ENCODE measurements around the gene RTTN.
"Not testable (repeated sequence)": the region's sequence is repeated elsewhere in the genome, so short reads cannot be mapped to it uniquely, and the experiment has no call there.

The RTTN gene

GRCh38 chr18:70121842-70122241 is 83.6 kb downstream of the RTTN start:
- no peak overlapping the region for H3K27ac Mint-ChIP-seq
- no peaks in the 10 kb centered on the region for H3K9me3 Mint-ChIP-seq
- no peak for DNase-seq (ENCODE audit: low spot score)
- peaks cover 24% of the 10 kb centered on the region for H3K36me3 Mint-ChIP-seq (ENCODE audit: low read depth)
- H3K27me3 Mint-ChIP-seq (ENCODE audit: low read depth): no peaks in the 10 kb centered on the region
- H3K4me1 Mint-ChIP-seq (ENCODE audit: low read depth): no peaks in the 10 kb centered on the region
- no peak overlapping the region for H3K4me3 Mint-ChIP-seq

GRCh38 chr18:70116949-70117348 is 88.5 kb downstream of the RTTN start:
- H3K4me3 Mint-ChIP-seq: no peak overlapping the region
- DNase-seq (ENCODE audit: low spot score): no peak
- no peaks in the 10 kb centered on the region for H3K4me1 Mint-ChIP-seq (ENCODE audit: low read depth)
- H3K36me3 Mint-ChIP-seq (ENCODE audit: low read depth): peaks cover 32% of the 10 kb centered on the region
- no peak overlapping the region for H3K27ac Mint-ChIP-seq
- no peaks in the 10 kb centered on the region for H3K9me3 Mint-ChIP-seq
- no peaks in the 10 kb centered on the region for H3K27me3 Mint-ChIP-seq (ENCODE audit: low read depth)

- H3K36me3 Mint-ChIP-seq (ENCODE audit: low read depth): peaks cover 25% of the 10 kb centered on the region
- H3K4me3 Mint-ChIP-seq: no peak overlapping the region
- no peaks in the 10 kb centered on the region for H3K9me3 Mint-ChIP-seq
- no peak for DNase-seq (ENCODE audit: low spot score)
- H3K27me3 Mint-ChIP-seq (ENCODE audit: low read depth): no peaks in the 10 kb centered on the region
- no peaks in the 10 kb centered on the region for H3K4me1 Mint-ChIP-seq (ENCODE audit: low read depth)
- no peak overlapping the region for H3K27ac Mint-ChIP-seq
Measured at GRCh38 chr18:70113511-70113910, 92.0 kb downstream of the RTTN start.

GRCh38 chr18:70110678-70111077 is 94.8 kb downstream of the RTTN start:
- H3K36me3 Mint-ChIP-seq (ENCODE audit: low read depth): peaks cover 24% of the 10 kb centered on the region
- H3K27ac Mint-ChIP-seq: no peak overlapping the region
- DNase-seq (ENCODE audit: low spot score): no peak
- H3K4me1 Mint-ChIP-seq (ENCODE audit: low read depth): no peaks in the 10 kb centered on the region
- no peaks in the 10 kb centered on the region for H3K9me3 Mint-ChIP-seq
- H3K27me3 Mint-ChIP-seq (ENCODE audit: low read depth): no peaks in the 10 kb centered on the region
- H3K4me3 Mint-ChIP-seq: no peak overlapping the region

- Mint-ChIP-seq H3K4me1 (ENCODE audit: low read depth) (no peaks in the 10 kb centered on the region), H3K9me3 (peaks cover 10% of the 10 kb centered on the region), H3K27ac (no peak overlapping the region), H3K27me3 (ENCODE audit: low read depth) (no peaks in the 10 kb centered on the region), H3K4me3 (no peak overlapping the region), H3K36me3 (ENCODE audit: low read depth) (peaks cover 43% of the 10 kb centered on the region)
- DNase-seq (ENCODE audit: low spot score): no peak
Measured at GRCh38 chr18:70107091-70107490, 98.4 kb downstream of the RTTN start.

GRCh38 chr18:70102854-70103253 is 102.6 kb downstream of the RTTN start:
- not testable (repeated sequence) for DNase-seq (ENCODE audit: low spot score); H3K27me3 Mint-ChIP-seq (ENCODE audit: low read depth); H3K4me3 Mint-ChIP-seq; H3K27ac Mint-ChIP-seq; H3K4me1 Mint-ChIP-seq (ENCODE audit: low read depth)
- peaks cover 42% of the 10 kb centered on the region for H3K36me3 Mint-ChIP-seq (ENCODE audit: low read depth)
- H3K9me3 Mint-ChIP-seq: peaks cover 35% of the 10 kb centered on the region

- H3K27ac Mint-ChIP-seq: no peak overlapping the region
- H3K36me3 Mint-ChIP-seq (ENCODE audit: low read depth): peaks cover 10% of the 10 kb centered on the region
- H3K4me3 Mint-ChIP-seq: no peak overlapping the region
Measured at GRCh38 chr18:70089858-70090257, 115.6 kb downstream of the RTTN start.

GRCh38 chr18:70086085-70086484 is 119.4 kb downstream of the RTTN start:
- no peak for DNase-seq (ENCODE audit: low spot score)
- Mint-ChIP-seq H3K4me3 (no peak overlapping the region), H3K27me3 (ENCODE audit: low read depth) (no peaks in the 10 kb centered on the region), H3K27ac (no peak overlapping the region), H3K4me1 (ENCODE audit: low read depth) (peaks cover 3% of the 10 kb centered on the region), H3K9me3 (no peaks in the 10 kb centered on the region), H3K36me3 (ENCODE audit: low read depth) (peaks cover 9% of the 10 kb centered on the region)

More at GRCh38 chr18:70089858-70090257, 115.6 kb downstream of the RTTN start:
- DNase-seq (ENCODE audit: low spot score): no peak
- peaks cover 3% of the 10 kb centered on the region for H3K4me1 Mint-ChIP-seq (ENCODE audit: low read depth)
- no peaks in the 10 kb centered on the region for H3K9me3 Mint-ChIP-seq
- H3K27me3 Mint-ChIP-seq (ENCODE audit: low read depth): no peaks in the 10 kb centered on the region

GRCh38 chr18:70085641-70086040 is 119.8 kb downstream of the RTTN start:
- Mint-ChIP-seq H3K9me3 (no peaks in the 10 kb centered on the region), H3K27ac (no peak overlapping the region), H3K4me1 (ENCODE audit: low read depth) (no peaks in the 10 kb centered on the region), H3K27me3 (ENCODE audit: low read depth) (no peaks in the 10 kb centered on the region), H3K36me3 (ENCODE audit: low read depth) (peaks cover 8% of the 10 kb centered on the region), H3K4me3 (no peak overlapping the region)
- no peak for DNase-seq (ENCODE audit: low spot score)

- Mint-ChIP-seq H3K36me3 (ENCODE audit: low read depth) (peaks cover 8% of the 10 kb centered on the region), H3K9me3 (no peaks in the 10 kb centered on the region), H3K27me3 (ENCODE audit: low read depth) (no peaks in the 10 kb centered on the region), H3K4me3 (no peak overlapping the region), H3K27ac (no peak overlapping the region), H3K4me1 (ENCODE audit: low read depth) (peaks cover 5% of the 10 kb centered on the region)
- no peak for DNase-seq (ENCODE audit: low spot score)
Measured at GRCh38 chr18:70082430-70082829, 123.1 kb downstream of the RTTN start.

- H3K9me3 Mint-ChIP-seq: no peaks in the 10 kb centered on the region
- no peak overlapping the region for H3K27ac Mint-ChIP-seq
Measured at GRCh38 chr18:70078106-70078505, 127.4 kb downstream of the RTTN start.

GRCh38 chr18:70075906-70076305 is 129.6 kb downstream of the RTTN start:
- Mint-ChIP-seq H3K36me3 (ENCODE audit: low read depth) (peaks cover 8% of the 10 kb centered on the region), H3K27ac (no peak overlapping the region), H3K4me1 (ENCODE audit: low read depth) (peaks cover 5% of the 10 kb centered on the region), H3K27me3 (ENCODE audit: low read depth) (no peaks in the 10 kb centered on the region), H3K9me3 (no peaks in the 10 kb centered on the region), H3K4me3 (no peak overlapping the region)
- DNase-seq (ENCODE audit: low spot score): no peak

More at GRCh38 chr18:70078106-70078505, 127.4 kb downstream of the RTTN start:
- H3K36me3 Mint-ChIP-seq (ENCODE audit: low read depth): peaks cover 13% of the 10 kb centered on the region
- H3K27me3 Mint-ChIP-seq (ENCODE audit: low read depth): no peaks in the 10 kb centered on the region
- peaks cover 5% of the 10 kb centered on the region for H3K4me1 Mint-ChIP-seq (ENCODE audit: low read depth)
- no peak for DNase-seq (ENCODE audit: low spot score)
- no peak overlapping the region for H3K4me3 Mint-ChIP-seq

- no peak overlapping the region for H3K27ac Mint-ChIP-seq
Measured at GRCh38 chr18:70074116-70074515, 131.4 kb downstream of the RTTN start.

GRCh38 chr18:70073432-70073831 is 132.1 kb downstream of the RTTN start:
- Mint-ChIP-seq H3K27me3 (ENCODE audit: low read depth) (no peaks in the 10 kb centered on the region), H3K36me3 (ENCODE audit: low read depth) (peaks cover 6% of the 10 kb centered on the region), H3K27ac (no peak overlapping the region), H3K9me3 (no peaks in the 10 kb centered on the region), H3K4me1 (ENCODE audit: low read depth) (peaks cover 5% of the 10 kb centered on the region), H3K4me3 (no peak overlapping the region)
- no peak for DNase-seq (ENCODE audit: low spot score)

More at GRCh38 chr18:70074116-70074515, 131.4 kb downstream of the RTTN start:
- Mint-ChIP-seq H3K4me3 (no peak overlapping the region), H3K4me1 (ENCODE audit: low read depth) (peaks cover 5% of the 10 kb centered on the region), H3K9me3 (no peaks in the 10 kb centered on the region), H3K36me3 (ENCODE audit: low read depth) (peaks cover 6% of the 10 kb centered on the region), H3K27me3 (ENCODE audit: low read depth) (no peaks in the 10 kb centered on the region)
- no peak for DNase-seq (ENCODE audit: low spot score)

- no peaks in the 10 kb centered on the region for H3K9me3 Mint-ChIP-seq
- no peaks in the 10 kb centered on the region for H3K27me3 Mint-ChIP-seq (ENCODE audit: low read depth)
- DNase-seq (ENCODE audit: low spot score): no peak
- H3K4me3 Mint-ChIP-seq: no peak overlapping the region
- peaks cover 6% of the 10 kb centered on the region for H3K36me3 Mint-ChIP-seq (ENCODE audit: low read depth)
- no peak overlapping the region for H3K27ac Mint-ChIP-seq
- H3K4me1 Mint-ChIP-seq (ENCODE audit: low read depth): no peaks in the 10 kb centered on the region
Measured at GRCh38 chr18:70072678-70073077, 132.8 kb downstream of the RTTN start.

Measured in T-helper 2 cell treated with Interferon-gamma antibody and Interleukin-4, amounts not matched to agents 5 μg/mL and 100 μg/mL, for 36 hours (primary cell).